GM06990 (cell line): ENCODE results near the gene G0S2.

Experiments
- DNase-seq: peaks from one replicate; pipeline ENCODE4 v3.0.0-alpha.2; 2011; ENCODE audit not compliant: insufficient read length; ENCODE audit errors: extremely low read depth
- H3K27me3 ChIP-seq: replicated peaks from 2 replicates; pipeline ENCODE4 v1.6.0; 2011; ENCODE audit warnings: low read length; ENCODE audit not compliant: control insufficient read depth, insufficient read depth
- H3K36me3 ChIP-seq: 2 replicates; pipeline ENCODE4 v1.5.1; 2011; ENCODE audit warnings: low read length; ENCODE audit not compliant: control insufficient read depth, insufficient read depth
- H3K4me3 ChIP-seq: replicated peaks from 2 replicates; pipeline ENCODE4 v1.5.1; 2011; ENCODE audit warnings: low read depth, mild to moderate bottlenecking, control low read depth, low read length
- TF ChIP-seq, protein P1 (sequence below): IDR thresholded peaks from 2 replicates; pipeline ENCODE4 v1.5.1; 2011; ENCODE audit warnings: low read length, control low read depth, mild to moderate bottlenecking, inconsistent platforms; ENCODE audit not compliant: insufficient read depth, poor library complexity, severe bottlenecking

Gene G0S2

GRCh38 chr1:209635850-209636249 lies 39.4 kb upstream of the G0S2 start:
- no peaks in the 10 kb centered on the region for H3K36me3 ChIP-seq
- H3K27me3 ChIP-seq, result no peaks in the 10 kb centered on the region; the same call in 1 of the 2 replicates
- TF ChIP-seq, protein P1, sequence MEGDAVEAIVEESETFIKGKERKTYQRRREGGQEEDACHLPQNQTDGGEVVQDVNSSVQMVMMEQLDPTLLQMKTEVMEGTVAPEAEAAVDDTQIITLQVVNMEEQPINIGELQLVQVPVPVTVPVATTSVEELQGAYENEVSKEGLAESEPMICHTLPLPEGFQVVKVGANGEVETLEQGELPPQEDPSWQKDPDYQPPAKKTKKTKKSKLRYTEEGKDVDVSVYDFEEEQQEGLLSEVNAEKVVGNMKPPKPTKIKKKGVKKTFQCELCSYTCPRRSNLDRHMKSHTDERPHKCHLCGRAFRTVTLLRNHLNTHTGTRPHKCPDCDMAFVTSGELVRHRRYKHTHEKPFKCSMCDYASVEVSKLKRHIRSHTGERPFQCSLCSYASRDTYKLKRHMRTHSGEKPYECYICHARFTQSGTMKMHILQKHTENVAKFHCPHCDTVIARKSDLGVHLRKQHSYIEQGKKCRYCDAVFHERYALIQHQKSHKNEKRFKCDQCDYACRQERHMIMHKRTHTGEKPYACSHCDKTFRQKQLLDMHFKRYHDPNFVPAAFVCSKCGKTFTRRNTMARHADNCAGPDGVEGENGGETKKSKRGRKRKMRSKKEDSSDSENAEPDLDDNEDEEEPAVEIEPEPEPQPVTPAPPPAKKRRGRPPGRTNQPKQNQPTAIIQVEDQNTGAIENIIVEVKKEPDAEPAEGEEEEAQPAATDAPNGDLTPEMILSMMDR, result no peak
- no peak overlapping the region for H3K4me3 ChIP-seq
- no peak for DNase-seq

- DNase-seq, result no peak
- Histone ChIP-seq H3K27me3 (no peaks in the 10 kb centered on the region), H3K4me3 (no peak overlapping the region), H3K36me3 (no peaks in the 10 kb centered on the region)
- TF ChIP-seq, protein P1, result no peak
Measured at GRCh38 chr1:209641832-209642172, 33.4 kb upstream of the G0S2 start.

- no peaks in the 10 kb centered on the region for H3K27me3 ChIP-seq
- TF ChIP-seq, protein P1, result no peak
- H3K4me3 ChIP-seq, result no peak overlapping the region
- H3K36me3 ChIP-seq, result no peaks in the 10 kb centered on the region
- DNase-seq, result no peak
Measured at GRCh38 chr1:209642816-209643215, 32.4 kb upstream of the G0S2 start.

GRCh38 chr1:209643285-209644020 lies 31.8 kb upstream of the G0S2 start:
- TF ChIP-seq, protein P1, result no peak
- DNase-seq, result no peak
- Histone ChIP-seq H3K4me3 (no peak overlapping the region), H3K36me3 (no peaks in the 10 kb centered on the region), H3K27me3 (no peaks in the 10 kb centered on the region)

DNA sequence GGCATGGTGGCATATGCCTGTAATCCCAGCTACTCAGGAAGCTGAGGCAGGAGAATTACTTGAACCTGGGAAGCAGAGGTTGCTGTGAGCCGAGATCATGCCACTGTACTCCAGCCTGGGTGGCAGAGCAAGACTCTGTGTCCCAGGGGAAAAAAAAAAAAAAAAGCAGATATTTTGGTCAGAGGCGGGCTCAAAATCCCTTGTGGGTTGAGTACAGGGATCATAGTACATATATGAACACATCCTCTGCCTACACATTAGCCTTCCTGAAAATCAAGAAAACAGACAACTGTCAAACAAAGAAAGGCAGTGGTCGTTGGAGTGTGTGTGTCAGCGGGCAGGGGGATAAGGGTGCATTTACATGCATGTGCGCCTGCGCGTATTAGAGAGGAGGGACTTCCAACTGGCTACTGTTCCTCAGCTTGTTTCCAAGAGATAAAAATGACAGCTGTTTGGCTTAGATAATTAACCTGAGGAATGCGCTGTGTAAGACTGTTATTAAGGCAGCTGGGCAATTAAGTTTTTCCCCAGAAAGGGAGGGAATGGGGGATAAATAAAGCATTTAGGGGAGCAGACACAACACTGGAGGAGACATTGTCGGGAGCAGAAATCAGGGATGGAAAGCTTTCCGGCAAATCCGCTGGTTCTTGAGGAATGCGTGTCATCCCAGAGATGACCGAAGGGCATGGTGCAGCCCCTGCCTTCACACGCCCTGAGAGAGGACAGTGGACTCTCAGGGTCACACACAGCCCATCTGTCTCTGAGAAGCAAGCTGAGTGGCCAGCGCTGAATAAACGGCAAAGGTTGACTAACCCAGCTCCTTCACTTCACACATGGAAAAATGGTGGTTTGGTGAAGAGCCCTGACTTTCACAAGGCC lies 29.4 kb upstream of the G0S2 start:
- TF ChIP-seq, protein P1, result no peak
- Histone ChIP-seq H3K27me3 (no peaks in the 10 kb centered on the region), H3K4me3 (no peak overlapping the region), H3K36me3 (no peaks in the 10 kb centered on the region)
- DNase-seq, result no peak
